ENCODE measurements around the gene SPATA16.

- no peak for TF ChIP-seq CTCF (IDR thresholded peaks at IDR 0.05)
- TF ChIP-seq POLR2A (IDR thresholded peaks at IDR 0.05) = no peak
These were observed 91.7 kb downstream of the SPATA16 start for GRCh38 chr3:173049360-173049759.
